NCI-H1048 (cell line): ENCODE results near the gene RPS6KC1.
"Not testable (repeated sequence)": the region's sequence is repeated elsewhere in the genome, so short reads cannot be mapped to it uniquely, and the experiment has no call there.

ENCODE experiments used
- DNase-seq: peaks from one replicate; lab custom pipeline; 2025; lab: John Stamatoyannopoulos, UW

RPS6KC1 gene

GRCh38 chr1:213284626-213285025 lies 233.6 kb downstream of the RPS6KC1 start:
- no peak for DNase-seq

GRCh38 chr1:213286235-213286634 lies 235.2 kb downstream of the RPS6KC1 start:
- DNase-seq: no peak

GRCh38 chr1:213287987-213288386 lies 236.9 kb downstream of the RPS6KC1 start:
- no peak for DNase-seq

GRCh38 chr1:213291526-213291925 lies 240.5 kb downstream of the RPS6KC1 start:
- no peak for DNase-seq

GRCh38 chr1:213292614-213293013 lies 241.6 kb downstream of the RPS6KC1 start:
- DNase-seq: no peak

GRCh38 chr1:213295860-213296259 lies 244.8 kb downstream of the RPS6KC1 start:
- no peak for DNase-seq

GRCh38 chr1:213296558-213296957 lies 245.5 kb downstream of the RPS6KC1 start:
- no peak for DNase-seq

- DNase-seq: no peak
These were observed 246.0 kb downstream of the RPS6KC1 start for GRCh38 chr1:213297021-213297420.

- no peak for DNase-seq
These were observed 249.4 kb downstream of the RPS6KC1 start for GRCh38 chr1:213300433-213300832.

GRCh38 chr1:213301524-213301923 lies 250.5 kb downstream of the RPS6KC1 start:
- not testable (repeated sequence) for DNase-seq

- no peak for DNase-seq
These were observed 252.2 kb downstream of the RPS6KC1 start for GRCh38 chr1:213303286-213303685.

GRCh38 chr1:213315571-213315970 lies 264.5 kb downstream of the RPS6KC1 start:
- DNase-seq: no peak

GRCh38 chr1:213318458-213318857 lies 267.4 kb downstream of the RPS6KC1 start:
- DNase-seq: not testable (repeated sequence)

- no peak for DNase-seq
These were observed 269.3 kb downstream of the RPS6KC1 start for GRCh38 chr1:213320191-213320870.
